Muscle of back (tissue), 11 donors: ENCODE data around the gene INPP5F. TPM values are rescaled to one million over a fixed set of nuclear protein-coding genes. Genes with fewer than 3 reads are reported as not detected.
A peak's percentile ranks its signal among the peaks of the same experiment; 100 is the strongest.
"Not testable (repeated sequence)": the region's sequence is repeated elsewhere in the genome, so short reads cannot be mapped to it uniquely, and the experiment has no call there.

Experiments used
- DNase-seq, 3 donors: peaks; one replicate each; pipeline versions ENCODE4 v3.0.0 to v3.0.0-alpha.2; 2013
- polyA plus RNA-seq, 10 donors: library from polyadenylated mRNA; unstranded; fragments of 120-200 nt; gene quantifications; one replicate each; pipeline ENCODE4 v1.2.1, GENCODE V29; 2013; ENCODE audit not compliant: insufficient read length in 10 of 10

INPP5F gene
- polyA plus RNA-seq, 10 donors, result 15.0 to 27.2 (median 18.0) TPM

- no peak for DNase-seq
Observed at GRCh38 chr10:119740096-119740495, 14.2 kb downstream of the INPP5F start.

- no peak for DNase-seq
Observed at GRCh38 chr10:119742947-119743648, 17.2 kb downstream of the INPP5F start.

- DNase-seq, result no peak
Observed at GRCh38 chr10:119747940-119748339, 22.1 kb downstream of the INPP5F start.

- DNase-seq, result no peak
Observed at GRCh38 chr10:119748871-119749270, 23.0 kb downstream of the INPP5F start.

GRCh38 chr10:119749455-119749854 lies 23.6 kb downstream of the INPP5F start:
- DNase-seq, result no peak

- DNase-seq, result peak; percentile 67 to 85 (median 75)
Observed at GRCh38 chr10:119750391-119751230, 24.8 kb downstream of the INPP5F start.

- DNase-seq, result no peak
Observed at GRCh38 chr10:119753309-119753708, 27.5 kb downstream of the INPP5F start.

GRCh38 chr10:119754085-119754484 lies 28.2 kb downstream of the INPP5F start:
- DNase-seq, result no peak

DNA sequence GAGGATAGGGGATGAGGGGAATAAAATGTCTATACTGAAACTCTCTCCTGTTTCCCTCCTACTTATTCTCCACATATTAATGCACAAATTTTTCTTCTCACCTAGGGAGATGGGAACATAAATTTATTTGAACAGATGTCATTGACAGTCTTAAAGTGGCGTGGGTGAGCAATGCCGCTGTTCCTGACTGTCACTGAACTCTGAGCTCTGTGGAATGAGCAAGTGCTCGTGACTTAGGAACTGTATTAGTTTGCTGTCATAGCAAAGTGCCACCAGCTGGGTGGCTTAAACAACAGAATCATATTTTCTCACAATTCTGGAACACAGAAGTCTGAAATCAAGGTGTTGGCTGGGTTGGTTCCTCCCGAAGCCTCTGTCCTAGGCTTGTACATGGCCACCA lies 29.1 kb downstream of the INPP5F start:
- no peak for DNase-seq

DNA sequence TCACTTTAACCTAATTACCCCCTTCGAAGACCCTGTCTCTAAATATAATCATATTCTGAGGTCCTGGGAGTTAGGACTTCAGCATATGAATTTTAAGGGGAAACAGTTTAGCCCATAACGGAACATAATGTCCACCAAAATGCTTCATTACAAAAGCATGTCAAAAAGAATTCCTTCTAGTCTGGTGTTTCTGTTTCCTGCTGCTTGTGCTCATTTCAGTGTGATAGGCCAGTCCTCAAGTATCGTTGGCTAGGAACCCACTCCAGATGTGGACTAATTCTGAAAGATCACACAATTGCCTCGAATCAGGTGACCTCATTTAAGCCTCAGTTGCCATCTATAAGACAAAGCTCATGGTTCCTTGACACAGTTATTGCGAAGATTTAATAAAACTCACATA lies 29.6 kb downstream of the INPP5F start:
- DNase-seq, result no peak

GRCh38 chr10:119758448-119759195 lies 32.8 kb downstream of the INPP5F start:
- DNase-seq, result no peak

DNA sequence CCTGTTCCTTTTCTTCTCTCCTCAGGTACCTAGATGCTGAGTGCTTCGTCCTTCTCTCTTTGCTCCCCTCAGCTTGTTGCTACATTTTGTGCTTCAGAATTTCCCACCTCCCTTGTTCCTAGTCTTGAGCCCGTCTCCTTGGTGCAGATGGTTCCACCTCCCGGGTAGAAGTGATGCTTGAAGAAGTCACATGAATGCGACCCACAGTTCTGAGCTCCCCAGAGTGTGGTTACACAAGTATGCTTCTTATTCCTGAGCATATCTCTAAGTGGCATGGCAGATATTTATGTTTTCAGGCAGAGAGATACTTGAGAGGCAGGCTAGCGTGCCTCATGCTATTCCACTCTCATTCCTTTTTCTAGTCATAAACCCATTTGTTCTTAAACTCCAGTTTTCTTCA lies 34.0 kb downstream of the INPP5F start:
- DNase-seq, result no peak

GRCh38 chr10:119761106-119761505 lies 35.3 kb downstream of the INPP5F start:
- peak in 1 of 3 donors; percentile 51 for DNase-seq

GRCh38 chr10:119762035-119762434 lies 36.2 kb downstream of the INPP5F start:
- no peak for DNase-seq

DNA sequence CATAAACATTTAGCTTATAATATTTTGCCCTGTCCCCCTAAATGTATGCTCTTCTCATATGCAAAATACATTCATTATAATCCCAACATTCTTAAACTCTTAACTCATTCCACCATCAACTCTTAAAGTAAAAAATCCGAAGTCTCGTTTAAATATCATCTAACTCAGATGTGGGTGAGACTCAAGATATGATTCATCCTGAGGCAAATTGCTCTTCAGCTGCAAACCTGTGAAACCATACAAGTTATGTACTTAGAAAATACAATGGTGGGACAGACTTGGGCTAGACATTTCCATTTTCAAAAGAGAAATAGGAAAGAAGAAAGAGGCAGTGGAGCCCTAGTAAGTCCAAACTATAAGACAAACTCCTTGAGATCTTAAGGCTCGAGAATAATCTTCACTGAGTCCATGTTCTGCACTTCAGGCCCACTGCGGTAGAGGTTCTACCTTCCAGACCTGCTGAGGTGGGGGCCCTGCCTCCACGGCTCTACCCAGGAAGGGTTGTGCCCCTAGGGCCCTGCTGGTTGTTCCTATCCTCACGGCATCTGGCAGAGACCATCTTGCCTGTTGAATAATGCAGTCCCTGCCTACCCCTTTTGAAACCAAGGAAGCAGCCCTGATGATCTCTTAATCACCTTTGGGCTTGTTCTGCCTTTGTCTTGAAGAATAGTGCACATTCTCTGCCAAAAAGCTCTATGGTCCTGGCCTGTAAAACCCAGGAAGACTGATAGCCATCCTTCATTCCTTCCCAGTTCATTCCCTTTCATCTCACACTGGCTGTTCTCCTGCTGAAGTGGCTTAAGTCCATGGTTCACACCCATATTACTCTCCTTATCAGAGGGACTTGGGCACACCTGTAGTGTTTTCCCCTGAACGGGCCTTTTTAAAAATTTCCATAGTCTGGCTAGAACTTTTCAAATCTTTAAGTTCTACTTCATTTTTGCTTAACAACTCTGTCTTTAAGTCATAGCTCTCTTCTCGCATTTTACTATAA lies 37.3 kb downstream of the INPP5F start:
- no peak for DNase-seq

DNA sequence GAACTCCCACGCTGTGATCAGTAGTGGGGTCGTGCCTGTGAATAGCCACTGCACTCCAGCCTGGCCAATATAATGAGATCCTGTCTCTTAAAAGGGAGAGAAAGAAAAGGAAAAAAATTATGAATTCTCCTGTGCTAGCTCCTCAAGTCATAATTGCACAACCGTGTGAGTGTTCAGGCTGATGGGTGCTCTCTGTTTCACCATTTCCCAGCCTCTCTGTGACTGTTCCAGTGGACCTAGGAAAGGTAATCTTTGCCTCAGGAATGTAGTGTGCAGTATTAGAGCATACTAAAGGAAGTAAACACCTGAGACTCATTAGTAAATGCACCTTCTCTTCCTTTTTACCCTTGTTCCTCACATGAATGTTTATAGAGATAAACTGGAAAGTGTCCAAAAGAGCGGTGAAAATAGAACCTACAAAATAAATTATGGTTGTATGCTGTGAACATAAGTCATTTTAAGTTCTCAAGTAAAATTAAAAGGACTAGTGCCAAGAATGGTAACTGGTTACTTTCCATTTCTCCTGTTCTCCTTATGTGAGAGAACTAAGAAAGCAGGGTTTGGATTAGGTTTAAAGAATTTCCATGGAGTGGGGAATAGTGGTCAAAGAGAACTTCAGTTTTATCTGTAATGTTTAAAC lies 42.7 kb downstream of the INPP5F start:
- no peak for DNase-seq

- DNase-seq, result peak in 1 of 3 donors; percentile 33
Observed at GRCh38 chr10:119769886-119770285, 44.0 kb downstream of the INPP5F start.

GRCh38 chr10:119770928-119771327 lies 45.1 kb downstream of the INPP5F start:
- no peak for DNase-seq

DNA sequence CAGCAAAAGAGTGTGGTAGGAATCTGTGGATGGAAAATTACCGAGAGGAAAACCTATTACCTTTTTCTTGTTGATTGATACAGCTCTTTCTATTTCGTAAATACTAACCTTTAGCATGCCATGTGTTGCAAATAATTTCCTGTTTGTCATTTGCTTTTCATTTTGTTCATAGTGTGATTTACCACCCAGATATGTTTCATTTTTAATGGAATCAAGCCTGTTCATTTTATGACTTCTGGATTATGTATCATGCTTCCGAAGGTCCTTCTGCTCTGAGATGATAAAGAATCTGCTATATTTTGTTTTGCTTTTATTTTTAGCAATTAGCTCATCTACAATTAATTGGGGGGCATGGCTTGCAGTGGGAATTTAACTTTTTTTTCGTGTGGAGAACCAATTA lies 46.5 kb downstream of the INPP5F start:
- DNase-seq, result no peak

GRCh38 chr10:119773041-119773440 lies 47.2 kb downstream of the INPP5F start:
- not testable (repeated sequence) for DNase-seq

DNA sequence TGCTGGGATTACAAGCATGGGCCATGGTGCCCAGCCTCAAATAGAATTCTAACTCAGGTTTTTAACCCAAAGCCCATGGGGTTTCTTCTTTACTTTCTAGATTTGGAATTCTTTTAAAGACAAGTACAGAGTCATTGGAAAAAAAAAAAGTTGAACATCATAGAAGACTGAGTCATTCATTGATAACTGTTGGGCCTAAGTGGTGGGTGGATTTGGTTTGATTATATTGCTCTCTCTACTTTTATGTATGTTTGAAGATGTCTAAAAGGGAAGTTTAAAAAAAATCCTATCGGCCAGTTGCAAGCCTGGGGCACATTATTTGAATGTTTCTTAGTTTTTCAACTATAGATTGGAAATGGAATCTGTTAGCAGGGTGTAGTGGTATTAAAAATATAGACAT lies 49.7 kb downstream of the INPP5F start:
- no peak for DNase-seq
